Ishikawa (cell line): ENCODE results near the gene NRCAM.

Source experiments
- CEBPB ChIP-seq: IDR thresholded peaks from 2 replicates; pipeline ENCODE4 v1.6.1; 2012
- CREB1 ChIP-seq: IDR thresholded peaks from 2 replicates; pipeline ENCODE4 v1.6.1; 2012; ENCODE audit warnings: low read depth
- EGR1 ChIP-seq: IDR thresholded peaks from 2 replicates; pipeline ENCODE4 v1.6.1; 2012
- EP300 ChIP-seq: IDR thresholded peaks from 2 replicates; pipeline ENCODE4 v1.6.1; 2012; ENCODE audit warnings: borderline replicate concordance
- FOXM1 ChIP-seq: IDR thresholded peaks from 2 replicates; pipeline ENCODE4 v1.6.1; 2012; ENCODE audit warnings: low read depth, borderline replicate concordance
- MAX ChIP-seq: IDR thresholded peaks from 2 replicates; pipeline ENCODE4 v1.6.1; 2012
- NFIC ChIP-seq: IDR thresholded peaks from 2 replicates; pipeline ENCODE4 v1.6.1; 2012
- RAD21 ChIP-seq: IDR thresholded peaks from 2 replicates; pipeline ENCODE4 v1.6.1; 2012; ENCODE audit warnings: low read depth
- REST ChIP-seq: IDR thresholded peaks from 2 replicates; pipeline ENCODE4 v1.6.1; 2012; ENCODE audit warnings: low read depth, mild to moderate bottlenecking
- TAF1 ChIP-seq: IDR thresholded peaks from 2 replicates; pipeline ENCODE4 v1.6.1; 2012; ENCODE audit warnings: low read depth, mild to moderate bottlenecking
- TCF12 ChIP-seq: IDR thresholded peaks from 2 replicates; pipeline ENCODE4 v1.6.1; 2012; ENCODE audit warnings: low read depth
- TEAD4 ChIP-seq: IDR thresholded peaks from 2 replicates; pipeline ENCODE4 v1.6.1; 2012
- USF1 ChIP-seq: IDR thresholded peaks from 2 replicates; pipeline ENCODE4 v1.6.1; 2012
- YY1 ChIP-seq: IDR thresholded peaks from 2 replicates; pipeline ENCODE4 v1.6.1; 2012; ENCODE audit warnings: low read depth
- ZBTB7A ChIP-seq: IDR thresholded peaks from 2 replicates; pipeline ENCODE4 v1.6.1; 2012; ENCODE audit warnings: low read depth

NRCAM gene

GRCh38 chr7:108231221-108231620 is 225.0 kb downstream of the NRCAM start:
- no peak for TF ChIP-seq TCF12
- no peak for TF ChIP-seq CREB1
- TF ChIP-seq USF1 = no peak
- TF ChIP-seq YY1 = no peak
- no peak for TF ChIP-seq FOXM1
- no peak for TF ChIP-seq TAF1
- no peak for TF ChIP-seq CEBPB
- TF ChIP-seq NFIC = no peak

- no peak for TF ChIP-seq NFIC
- no peak for TF ChIP-seq RAD21
- TF ChIP-seq ZBTB7A = no peak
- no peak for TF ChIP-seq TEAD4
Measured at GRCh38 chr7:108227366-108227765, 228.9 kb downstream of the NRCAM start.

GRCh38 chr7:108226816-108227299 is 229.4 kb downstream of the NRCAM start:
- no peak for TF ChIP-seq USF1
- no peak for TF ChIP-seq CREB1
- no peak for TF ChIP-seq ZBTB7A
- no peak for TF ChIP-seq REST
- TF ChIP-seq EGR1 = no peak
- no peak for TF ChIP-seq FOXM1
- TF ChIP-seq EP300 = no peak
- TF ChIP-seq TAF1 = no peak
- TF ChIP-seq CEBPB = no peak
- no peak for TF ChIP-seq TCF12
- TF ChIP-seq MAX = no peak
- no peak for TF ChIP-seq YY1
- no peak for TF ChIP-seq RAD21
- TF ChIP-seq TEAD4 = no peak

- no peak for TF ChIP-seq REST
- no peak for TF ChIP-seq TEAD4
- TF ChIP-seq TCF12 = no peak
- no peak for TF ChIP-seq ZBTB7A
- no peak for TF ChIP-seq EP300
- no peak for TF ChIP-seq CREB1
- TF ChIP-seq MAX = no peak
Measured at GRCh38 chr7:108225531-108226181, 230.6 kb downstream of the NRCAM start.

GRCh38 chr7:108224387-108224786 is 231.8 kb downstream of the NRCAM start:
- TF ChIP-seq TCF12 = no peak
- TF ChIP-seq NFIC = no peak

- TF ChIP-seq CREB1 (no peak), NFIC (no peak)
Measured at GRCh38 chr7:108222236-108222892, 233.9 kb downstream of the NRCAM start.
